Posterior vena cava (tissue), 2 donors: ENCODE measurements around the gene CDK6. TPM values are rescaled to one million over a fixed set of nuclear protein-coding genes. Genes with fewer than 3 reads are reported as not detected.

Experiments used
- DNase-seq: peaks from one replicate; pipeline ENCODE4 v3.0.0-alpha.2; 2020; ENCODE audit warnings: low spot score
- intact Hi-C, 2 donors: fragments of 100-400 bp; cut with DNase I; formaldehyde crosslinking; loops; one replicate each; pipeline versions ENCODE4 v1.14.1 to v1.14.2; 2022 to 2023
- total RNA-seq, 2 donors: library from RNA; stranded (reverse); fragmentation: NEBNext Ultra II Directional; extraction: Animal tissue kit (Norgen Biotek cat#: 25700); gene quantifications; one replicate each; pipeline ENCODE4 v1.2.1, GENCODE V29; 2021
- donor health status: DM: yes; HTN: yes; CAD: no.
- donor health status: DM: yes; HTN: yes; CAD: no.

The CDK6 gene
- total RNA-seq, 2 donors from 2014 or later, result 19.1 to 24.9 TPM

DNA sequence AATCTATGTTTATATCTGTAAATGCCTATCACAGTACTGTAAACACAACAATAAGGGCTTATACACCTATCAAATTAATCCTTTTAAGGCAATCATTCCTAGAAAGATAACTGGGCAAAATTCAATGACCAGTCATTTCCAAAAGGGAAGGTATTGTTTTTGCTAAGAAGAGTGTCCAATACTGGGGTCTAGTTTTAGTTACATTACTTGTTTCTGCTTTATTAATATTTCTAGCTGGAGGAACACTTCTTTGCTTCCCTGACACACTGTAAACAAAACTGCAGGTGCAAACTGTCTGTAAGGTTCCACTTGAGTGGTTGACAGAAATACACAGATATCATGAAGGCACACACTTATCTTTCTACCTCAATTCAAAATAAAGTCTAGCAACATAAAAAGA lies 162.0 kb downstream of the CDK6 start:
- intact Hi-C loops, result no loop called here
- DNase-seq, result no peak

DNA sequence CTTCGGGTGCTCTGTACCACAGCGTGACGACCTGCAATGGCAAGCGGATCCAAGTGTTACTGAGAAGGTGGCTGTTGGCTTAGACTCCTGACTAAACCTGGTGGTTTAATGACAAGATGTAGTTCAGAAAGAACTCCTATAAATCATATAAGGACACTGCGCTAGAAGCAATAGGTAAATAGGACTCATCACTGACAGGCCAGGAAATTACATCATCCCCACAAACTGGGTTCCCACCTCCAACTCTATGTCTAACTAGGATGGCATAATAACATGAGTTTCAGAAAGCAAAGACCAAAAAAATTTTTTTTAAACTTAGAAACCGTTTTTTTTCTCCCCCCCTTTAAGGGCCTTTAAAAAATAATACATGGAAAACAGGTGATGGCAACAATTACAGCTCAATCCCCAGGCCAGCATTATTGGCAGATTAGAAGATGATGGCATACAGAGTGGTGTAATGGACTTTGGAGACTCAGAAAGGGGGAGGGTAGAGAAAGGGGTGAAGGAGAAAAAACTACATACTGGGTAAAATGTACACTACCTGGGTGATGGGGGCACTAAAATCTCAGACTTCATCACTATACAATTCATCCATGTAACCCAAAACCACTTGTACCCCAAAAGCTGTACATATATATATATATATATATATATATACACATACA lies 164.7 kb downstream of the CDK6 start:
- no peak for DNase-seq
- intact Hi-C loops, result no loop called here

DNA sequence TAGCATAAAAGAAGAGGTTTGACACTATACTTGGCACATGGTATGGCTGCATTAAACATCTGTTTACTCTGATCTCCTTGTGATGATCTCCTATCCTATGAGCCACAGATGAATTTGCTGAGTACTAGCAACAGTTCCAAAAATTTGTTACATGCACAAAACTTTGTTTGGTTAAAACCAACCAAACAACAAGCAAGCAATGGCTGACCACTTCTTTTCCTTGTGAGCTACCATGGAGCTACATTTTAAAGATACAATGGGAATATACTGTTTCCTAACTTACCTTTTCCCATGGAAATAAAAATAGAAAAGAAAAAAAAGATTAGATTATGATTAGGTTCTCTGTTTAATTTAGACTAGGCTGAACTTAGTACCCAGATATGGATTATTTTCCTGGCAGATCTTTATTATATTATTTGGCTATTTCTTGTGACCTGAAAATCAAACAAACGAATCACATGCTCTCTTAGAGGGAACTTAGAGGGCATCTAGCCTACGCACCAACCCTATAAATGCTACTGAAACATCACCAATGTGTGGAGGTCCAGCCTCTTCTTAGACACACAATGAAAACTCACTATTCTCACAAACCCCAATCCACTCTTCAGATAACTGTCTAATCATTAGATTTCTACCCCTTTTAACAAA lies 166.0 kb downstream of the CDK6 start:
- DNase-seq, result no peak
- intact Hi-C loops, result no loop called here

DNA sequence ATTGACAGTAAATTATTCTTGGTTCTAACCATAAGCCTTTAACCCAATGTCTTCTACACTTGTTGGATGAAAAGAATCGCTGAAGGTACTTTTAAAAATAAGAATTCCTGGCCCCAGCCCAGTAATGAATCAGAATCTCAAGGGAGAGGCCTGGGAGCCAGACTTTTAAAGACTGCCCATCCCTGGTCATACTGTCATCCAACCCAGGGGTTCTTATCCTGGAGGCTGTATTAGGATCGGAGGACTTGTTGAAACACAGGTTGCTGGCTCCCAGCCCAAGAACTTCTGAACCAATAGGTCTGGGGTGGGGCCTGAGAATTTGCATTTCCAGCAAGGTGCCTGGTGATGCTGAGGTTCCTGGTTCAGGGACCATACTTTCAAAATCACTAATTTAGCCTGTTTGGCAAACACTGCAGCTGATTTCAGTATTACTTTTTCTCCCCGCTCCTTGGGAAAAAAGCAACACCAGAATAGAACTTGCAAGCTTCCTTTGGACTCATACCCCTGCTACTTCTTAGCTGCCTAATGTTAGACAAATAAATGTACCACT lies 166.7 kb downstream of the CDK6 start:
- no peak for DNase-seq
- intact Hi-C loops, result no loop called here

DNA sequence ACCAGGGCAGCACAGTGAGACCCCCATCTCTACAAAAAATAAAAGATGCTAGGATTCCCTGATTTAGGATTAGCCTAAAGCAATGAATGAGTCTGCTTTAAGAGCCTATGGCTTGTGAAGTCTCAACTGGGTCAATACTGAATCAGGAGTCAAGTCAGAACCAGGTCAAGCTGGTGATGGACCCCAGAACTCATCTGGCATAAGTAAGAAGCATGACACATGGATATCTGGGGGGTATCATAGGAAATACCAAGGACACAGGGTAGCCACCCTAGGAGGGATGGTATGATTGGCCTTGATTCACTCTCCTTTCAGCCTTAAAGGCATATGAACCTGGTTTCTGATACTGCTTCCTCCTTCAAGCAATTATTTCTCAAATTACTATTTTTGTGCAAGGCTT lies 167.8 kb downstream of the CDK6 start:
- no peak for DNase-seq
- intact Hi-C loops, result no loop called here

DNA sequence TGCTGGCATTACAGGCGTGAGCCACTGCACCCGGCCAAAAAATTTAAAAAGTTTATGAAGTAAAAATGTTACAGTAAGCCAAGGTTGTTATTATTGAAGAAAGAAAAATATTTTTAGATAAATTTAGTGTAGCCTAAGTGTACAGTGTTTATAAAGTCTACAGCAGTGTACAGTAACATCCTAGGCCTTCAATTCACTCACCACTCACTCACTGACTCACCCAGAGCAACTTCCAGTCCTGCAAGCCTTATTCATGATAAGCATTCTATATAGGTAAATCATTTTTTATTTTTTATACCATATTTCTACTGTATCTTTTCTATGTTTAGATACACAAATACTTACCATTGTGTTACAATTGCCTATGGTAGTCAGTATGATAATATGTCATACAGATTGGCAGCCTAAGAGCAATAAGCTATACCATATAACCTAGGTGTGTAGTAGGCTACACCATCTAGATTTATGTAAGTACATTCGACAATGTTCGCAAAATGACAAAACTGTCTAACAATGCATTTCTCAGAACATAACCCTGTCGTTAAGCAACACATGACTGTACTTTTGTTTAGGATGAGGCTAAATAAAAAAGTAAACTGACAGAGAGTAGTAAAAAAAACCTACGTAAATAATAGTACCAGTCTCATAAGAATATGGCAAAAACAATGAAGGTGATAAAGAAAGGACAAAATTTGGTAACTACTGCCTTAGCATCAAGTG lies 168.4 kb downstream of the CDK6 start:
- DNase-seq, result no peak
- intact Hi-C loops, result no loop called here

DNA sequence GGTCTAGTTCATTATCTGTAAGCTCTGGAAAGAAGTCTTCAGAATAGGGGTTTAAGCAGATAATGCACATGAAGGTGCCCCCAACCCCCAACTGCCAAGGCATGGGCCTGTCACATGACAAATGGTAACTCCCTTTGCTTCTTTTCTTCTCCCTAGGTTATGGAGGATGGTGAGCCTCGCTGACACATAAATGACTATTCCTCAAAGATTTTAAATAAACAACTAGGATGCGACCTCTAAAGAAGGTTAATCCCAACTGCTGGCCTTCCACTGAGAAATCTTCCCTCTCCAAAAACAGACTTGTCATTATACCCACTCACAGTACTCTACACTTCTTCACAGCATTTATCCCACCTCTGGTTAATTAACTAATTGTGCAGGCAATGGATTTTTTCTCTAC lies 170.4 kb downstream of the CDK6 start:
- intact Hi-C loops, result no loop called here
- no peak for DNase-seq

DNA sequence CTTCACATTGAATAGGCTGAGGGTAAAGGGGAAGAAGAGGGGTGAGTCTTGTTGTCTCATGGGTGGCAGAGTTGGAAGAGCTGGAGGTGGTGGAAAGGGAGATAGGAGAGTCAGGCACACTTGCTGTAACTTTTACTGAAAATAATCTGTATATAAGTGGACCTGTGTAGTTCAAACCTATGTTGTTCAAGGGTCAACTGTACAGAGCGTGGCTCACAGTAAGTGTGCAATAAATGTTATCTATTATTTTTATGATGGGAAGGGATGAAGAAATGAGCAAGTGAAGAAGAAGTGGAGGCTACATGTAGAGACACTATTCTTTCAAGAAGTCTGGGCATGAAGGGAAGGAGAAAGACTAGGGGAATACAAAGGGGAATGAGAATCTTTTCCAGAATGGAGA lies 174.7 kb downstream of the CDK6 start:
- no peak for DNase-seq
- intact Hi-C loops, result no loop called here

DNA sequence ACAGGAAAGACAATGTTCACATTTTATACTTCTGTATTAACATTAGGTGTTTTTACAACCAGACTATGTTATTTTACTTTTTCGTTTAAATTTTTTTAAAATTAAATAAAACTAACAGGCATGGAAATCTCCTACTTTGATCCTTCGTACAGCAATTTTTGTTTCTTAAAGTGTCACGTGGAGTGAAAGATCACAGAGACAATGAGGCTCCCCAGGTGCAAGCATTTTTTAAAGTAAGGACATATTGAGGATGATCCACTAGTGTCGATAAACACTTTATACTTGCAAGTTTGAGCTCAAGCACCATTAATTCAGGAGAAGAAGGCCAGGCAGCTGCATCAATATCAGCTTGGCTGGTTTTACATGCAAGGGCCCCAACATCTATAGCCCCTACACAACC lies 177.7 kb downstream of the CDK6 start:
- DNase-seq, result no peak
- intact Hi-C loops, result no loop called here

DNA sequence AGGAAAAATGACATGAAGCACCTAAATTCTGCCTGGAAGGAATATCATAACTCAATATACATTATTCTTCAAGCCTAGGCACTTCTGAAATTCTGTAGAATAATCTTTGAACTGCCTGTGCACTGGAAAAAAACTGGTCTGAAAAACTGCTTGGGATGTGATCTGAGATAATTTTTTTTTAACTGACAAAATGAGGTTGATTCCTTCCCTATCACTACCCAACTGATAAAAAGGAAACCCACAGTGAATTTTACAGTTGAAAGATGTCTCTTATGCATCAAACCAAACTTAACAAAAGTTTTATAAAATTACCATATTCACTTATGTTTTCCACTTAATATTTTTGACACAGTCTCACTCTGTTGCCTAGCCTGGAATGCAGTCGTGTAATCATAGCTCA lies 179.0 kb downstream of the CDK6 start:
- DNase-seq, result no peak
- intact Hi-C loops, result no loop called here

DNA sequence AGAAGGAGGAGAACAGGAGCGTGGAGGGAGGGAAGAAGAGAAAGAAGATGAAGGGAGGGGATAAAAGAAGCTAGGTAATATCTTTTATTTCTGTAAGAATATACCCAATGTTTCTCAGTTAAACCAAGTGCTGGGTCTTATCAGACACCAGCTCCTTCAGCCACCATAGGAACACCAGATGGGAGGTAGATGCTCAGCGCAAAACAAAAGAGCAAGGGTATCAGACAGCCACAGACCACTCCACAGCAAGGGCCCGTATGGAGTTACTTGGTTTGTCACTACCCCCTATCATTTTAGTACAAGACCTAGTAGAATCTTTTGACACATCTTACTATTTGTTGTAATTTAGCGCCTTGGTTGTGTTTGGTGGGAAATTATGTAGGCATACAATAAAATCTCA lies 180.3 kb downstream of the CDK6 start:
- DNase-seq, result no peak
- intact Hi-C loops, result no loop called here

DNA sequence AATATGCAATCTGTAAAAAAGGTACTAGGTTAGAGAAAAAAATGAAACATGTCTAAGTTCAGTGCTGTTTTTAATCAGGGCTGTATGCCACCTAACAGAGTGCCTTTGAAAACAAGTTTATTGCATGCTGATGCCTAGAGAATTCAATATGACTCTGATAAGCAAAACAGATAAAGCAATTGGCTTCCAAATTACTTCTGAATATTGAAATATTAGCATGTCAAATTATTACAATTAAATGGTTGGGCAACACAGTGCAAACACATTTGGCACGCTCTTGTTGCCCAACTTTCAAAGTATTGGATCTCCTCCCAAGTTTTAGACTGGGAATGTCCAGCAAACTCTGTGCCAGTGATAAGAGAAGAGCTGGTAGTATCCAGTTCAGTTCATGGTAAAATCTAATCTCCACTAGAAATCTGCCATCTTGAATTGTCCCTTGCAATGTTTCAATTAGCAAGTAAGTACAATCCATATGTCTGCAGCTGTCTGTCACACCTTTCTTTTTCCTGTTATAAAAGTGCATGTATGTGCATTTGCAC lies 181.0 kb downstream of the CDK6 start:
- intact Hi-C loops, result no loop called here
- DNase-seq, result no peak

DNA sequence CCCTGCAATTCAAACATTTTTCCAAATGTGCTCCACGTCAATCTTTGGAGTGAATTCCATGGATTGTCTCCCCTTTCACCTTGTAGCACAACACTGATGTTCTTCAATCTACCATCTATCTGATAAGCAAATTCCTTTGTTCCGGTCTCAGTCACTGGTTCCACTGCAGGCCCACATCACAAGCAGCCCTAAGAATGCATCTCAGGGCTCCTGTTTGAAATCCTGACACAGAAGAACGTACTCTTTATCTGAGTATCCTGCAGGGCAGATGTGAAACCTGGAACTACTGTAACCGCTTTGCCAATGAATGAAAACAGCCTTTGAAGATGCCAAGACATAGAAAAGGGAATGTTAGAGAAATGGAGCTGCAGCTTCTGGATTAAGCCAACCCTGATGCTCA lies 183.2 kb downstream of the CDK6 start:
- DNase-seq, result no peak
- intact Hi-C loops, result no loop called here

DNA sequence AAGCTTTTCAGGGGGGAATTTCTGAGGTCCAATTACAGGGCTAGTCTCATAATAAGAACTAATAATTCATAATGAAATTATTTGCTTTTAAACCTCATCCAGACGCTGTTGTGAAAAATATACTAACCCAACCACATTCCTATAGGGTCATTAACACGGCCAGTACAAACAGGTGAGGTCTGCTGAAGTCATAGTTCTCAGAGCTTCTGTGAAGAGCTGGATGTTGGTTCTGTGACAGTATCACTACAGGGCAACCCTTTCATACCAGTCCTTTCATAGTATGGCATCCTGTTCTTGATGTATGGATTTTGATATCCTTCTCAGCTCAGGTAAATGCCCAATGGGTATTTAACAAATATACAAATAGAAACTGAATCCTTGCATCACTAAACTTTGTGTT lies 183.8 kb downstream of the CDK6 start:
- intact Hi-C loops, result no loop called here
- no peak for DNase-seq

DNA sequence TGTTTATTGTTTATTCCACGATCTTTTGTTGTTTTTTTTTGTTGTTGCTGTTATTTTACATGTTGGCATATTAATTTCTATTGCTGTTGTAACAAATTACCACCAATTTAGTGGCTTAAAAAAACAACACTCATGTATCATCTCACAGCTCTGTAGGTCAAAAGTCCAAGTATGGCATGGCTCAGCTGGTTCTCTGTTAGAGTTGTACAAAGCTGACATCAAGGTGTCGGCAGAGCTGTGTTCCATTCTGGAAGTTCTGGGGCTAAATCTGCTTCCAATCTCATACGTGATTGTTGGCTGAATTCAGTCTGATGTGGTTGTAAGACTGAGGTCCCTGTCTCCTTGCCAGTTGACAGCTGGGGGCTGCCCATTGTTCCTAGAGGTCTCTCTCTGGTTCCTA lies 186.0 kb downstream of the CDK6 start:
- no peak for DNase-seq
- intact Hi-C loops, result no loop called here

DNA sequence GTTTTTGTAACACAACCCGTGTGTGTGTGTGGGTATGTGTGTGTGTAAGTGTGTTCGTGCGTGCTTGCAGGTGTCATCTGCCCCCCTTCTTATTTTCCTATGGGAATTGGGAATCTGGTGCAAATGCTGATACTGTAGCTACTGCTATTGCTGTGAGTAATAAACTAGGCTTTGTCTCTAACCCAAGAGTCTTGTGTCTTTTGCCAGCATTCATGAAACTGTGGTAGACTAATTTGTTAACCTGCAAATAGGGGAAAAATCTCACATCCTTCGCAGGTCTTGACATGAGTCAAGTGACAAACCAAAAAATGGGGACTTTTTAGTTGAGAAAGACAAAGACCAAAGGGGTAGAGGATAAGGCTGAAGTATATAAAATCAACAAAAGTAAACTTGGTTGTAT lies 188.3 kb downstream of the CDK6 start:
- intact Hi-C loops, result loop anchor here in 1 of 2 donors (10.0 kb wide), 1 partner anchor 47 kb away; no protein-coding TSS in a partner anchor
- no peak for DNase-seq

DNA sequence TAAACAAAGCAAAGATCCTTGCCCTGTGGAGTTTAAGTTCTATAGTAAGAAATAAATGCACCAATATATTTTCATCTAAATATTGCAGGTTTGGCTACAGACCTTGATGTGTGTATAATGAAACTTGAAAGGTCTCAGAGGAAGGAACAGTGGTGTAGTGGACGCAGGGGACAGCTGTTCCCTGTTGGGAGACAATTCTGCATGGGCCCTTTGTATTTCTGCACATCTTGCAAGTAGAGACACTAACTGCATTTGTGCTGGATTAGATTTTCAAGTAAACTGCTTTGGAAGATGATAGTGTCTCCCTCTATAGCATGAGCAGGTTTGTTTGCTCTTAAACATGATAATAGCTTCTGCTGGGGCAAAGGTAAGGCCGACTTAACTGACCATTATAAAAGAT lies 188.7 kb downstream of the CDK6 start:
- intact Hi-C loops, result loop anchor here in 1 of 2 donors (10.0 kb wide), 1 partner anchor 47 kb away; no protein-coding TSS in a partner anchor
- DNase-seq, result no peak

DNA sequence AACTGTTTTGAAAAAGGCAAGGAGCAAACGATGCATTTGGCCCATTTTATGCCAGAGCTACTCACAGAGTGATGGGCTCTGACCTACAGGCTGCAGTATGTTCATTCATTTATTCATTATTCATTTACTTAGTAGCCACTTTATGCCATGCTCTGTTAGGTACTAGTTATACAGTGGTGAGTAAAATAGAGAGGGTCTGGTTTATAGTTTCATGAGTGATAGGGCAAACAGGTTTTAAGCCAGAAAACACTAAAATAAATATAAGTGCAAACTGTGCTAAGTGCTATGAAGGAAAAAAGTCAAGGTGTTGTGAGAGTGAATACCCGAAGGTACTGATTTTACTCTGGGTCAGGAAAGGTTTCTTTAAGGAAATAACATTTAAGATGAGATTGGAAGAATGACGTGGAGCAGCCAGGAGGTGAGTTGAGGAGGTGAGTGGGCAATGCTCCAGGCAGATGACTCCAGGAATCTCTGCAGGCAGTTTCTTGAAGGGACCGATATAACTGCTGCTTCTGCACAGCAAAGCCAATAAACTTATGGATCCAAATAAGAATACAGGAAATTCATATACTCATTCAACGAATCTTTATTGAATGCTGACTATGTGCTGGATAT lies 189.3 kb downstream of the CDK6 start:
- no peak for DNase-seq
- intact Hi-C loops, result loop anchor here in 1 of 2 donors (10.0 kb wide), 1 partner anchor 48 kb away; no protein-coding TSS in a partner anchor
